ENCODE data around the gene TCF12. TPM values are rescaled to one million over a fixed set of nuclear protein-coding genes. Genes with fewer than 3 reads are reported as not detected.

The TCF12 gene
- total RNA-seq, 3 donors from 2014 or later (not counting 1 experiment from before 2014, with no cell fraction given), result 84.1 to 111 (median 107) TPM

GRCh38 chr15:57335293-57335715, 416.9 kb downstream of the TCF12 start:
- no peaks in the 10 kb centered on the region for H3K9me3 ChIP-seq (ENCODE audit: control insufficient read depth, insufficient read depth, low read length)
- no peak overlapping the region for H3K4me3 Mint-ChIP-seq
- H3K27me3 ChIP-seq (ENCODE audit: control insufficient read depth, insufficient read depth, low read length), result no peaks in the 10 kb centered on the region
- H3K27me3 Mint-ChIP-seq (ENCODE audit: low read depth in 2 of 2), result peaks cover 23 to 44% of the 10 kb centered on the region in 2 donors
- no peak overlapping the region for H3K27ac ChIP-seq (ENCODE audit: low read length)
- peaks cover 21 to 30% of the 10 kb centered on the region in 2 donors for H3K4me1 Mint-ChIP-seq
- H3K27ac Mint-ChIP-seq, result no peak overlapping the region
- TF ChIP-seq, protein P1, sequence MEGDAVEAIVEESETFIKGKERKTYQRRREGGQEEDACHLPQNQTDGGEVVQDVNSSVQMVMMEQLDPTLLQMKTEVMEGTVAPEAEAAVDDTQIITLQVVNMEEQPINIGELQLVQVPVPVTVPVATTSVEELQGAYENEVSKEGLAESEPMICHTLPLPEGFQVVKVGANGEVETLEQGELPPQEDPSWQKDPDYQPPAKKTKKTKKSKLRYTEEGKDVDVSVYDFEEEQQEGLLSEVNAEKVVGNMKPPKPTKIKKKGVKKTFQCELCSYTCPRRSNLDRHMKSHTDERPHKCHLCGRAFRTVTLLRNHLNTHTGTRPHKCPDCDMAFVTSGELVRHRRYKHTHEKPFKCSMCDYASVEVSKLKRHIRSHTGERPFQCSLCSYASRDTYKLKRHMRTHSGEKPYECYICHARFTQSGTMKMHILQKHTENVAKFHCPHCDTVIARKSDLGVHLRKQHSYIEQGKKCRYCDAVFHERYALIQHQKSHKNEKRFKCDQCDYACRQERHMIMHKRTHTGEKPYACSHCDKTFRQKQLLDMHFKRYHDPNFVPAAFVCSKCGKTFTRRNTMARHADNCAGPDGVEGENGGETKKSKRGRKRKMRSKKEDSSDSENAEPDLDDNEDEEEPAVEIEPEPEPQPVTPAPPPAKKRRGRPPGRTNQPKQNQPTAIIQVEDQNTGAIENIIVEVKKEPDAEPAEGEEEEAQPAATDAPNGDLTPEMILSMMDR (IDR thresholded peaks at IDR 0.05), result no peak
- intact Hi-C loops (cut with micrococcal nuclease), result no loop called here
- no peaks in the 10 kb centered on the region for H3K36me3 ChIP-seq (ENCODE audit: control insufficient read depth, insufficient read depth, low read length)
- peaks cover 2% of the 10 kb centered on the region for H3K4me1 ChIP-seq (ENCODE audit: control insufficient read depth, insufficient read depth, low read length)
- WGBS (ENCODE audit: insufficient coverage), result 70% methylated on average over 6 of the region's 6 CpGs
- H3K4me3 ChIP-seq (ENCODE audit: low read length), result no peak overlapping the region
- no peaks in the 10 kb centered on the region for H3K36me3 Mint-ChIP-seq
- DNase-seq (no peak), ATAC-seq (no peak)
- H3K9me3 Mint-ChIP-seq, result no peaks in the 10 kb centered on the region

- Histone ChIP-seq H3K4me1 (ENCODE audit: control insufficient read depth, insufficient read depth, low read length) (no peaks in the 10 kb centered on the region), H3K9me3 (ENCODE audit: control insufficient read depth, insufficient read depth, low read length) (no peaks in the 10 kb centered on the region), H3K36me3 (ENCODE audit: control insufficient read depth, insufficient read depth, low read length) (no peaks in the 10 kb centered on the region), H3K27me3 (ENCODE audit: control insufficient read depth, insufficient read depth, low read length) (no peaks in the 10 kb centered on the region), H3K27ac (ENCODE audit: low read length) (no peak overlapping the region), H3K4me3 (ENCODE audit: low read length) (no peak overlapping the region)
- Mint-ChIP-seq H3K36me3 (no peaks in the 10 kb centered on the region), H3K27ac (no peak overlapping the region), H3K9me3 (no peaks in the 10 kb centered on the region), H3K27me3 (ENCODE audit: low read depth in 2 of 2) (peaks cover 19 to 40% of the 10 kb centered on the region in 2 donors), H3K4me3 (no peak overlapping the region), H3K4me1 (peaks cover 17 to 25% of the 10 kb centered on the region in 2 donors)
- TF ChIP-seq, protein P1 (IDR thresholded peaks at IDR 0.05), result no peak
- intact Hi-C loops (cut with micrococcal nuclease), result no loop called here
- ATAC-seq (no peak), DNase-seq (no peak)
- 66% methylated on average over 7 of the region's 7 CpGs for WGBS (ENCODE audit: insufficient coverage)
Measured at GRCh38 chr15:57335719-57336118, 417.3 kb downstream of the TCF12 start.

GRCh38 chr15:57337868-57338411, 419.5 kb downstream of the TCF12 start:
- peaks cover 19 to 30% of the 10 kb centered on the region in 2 donors for H3K27me3 Mint-ChIP-seq (ENCODE audit: low read depth in 2 of 2)
- H3K27ac Mint-ChIP-seq, result no peak overlapping the region
- no peak overlapping the region for H3K27ac ChIP-seq (ENCODE audit: low read length)
- H3K4me1 ChIP-seq (ENCODE audit: control insufficient read depth, insufficient read depth, low read length), result no peaks in the 10 kb centered on the region
- no peaks in the 10 kb centered on the region for H3K9me3 ChIP-seq (ENCODE audit: control insufficient read depth, insufficient read depth, low read length)
- TF ChIP-seq, protein P1 (IDR thresholded peaks at IDR 0.05), result no peak
- H3K36me3 Mint-ChIP-seq, result no peaks in the 10 kb centered on the region
- 58% methylated on average over 14 of the region's 15 CpGs for WGBS (ENCODE audit: insufficient coverage)
- peaks cover 16 to 19% of the 10 kb centered on the region in 2 donors for H3K4me1 Mint-ChIP-seq
- DNase-seq (no peak), ATAC-seq (no peak)
- H3K4me3 ChIP-seq (ENCODE audit: low read length), result no peak overlapping the region
- H3K4me3 Mint-ChIP-seq, result no peak overlapping the region
- no peaks in the 10 kb centered on the region for H3K36me3 ChIP-seq (ENCODE audit: control insufficient read depth, insufficient read depth, low read length)
- H3K9me3 Mint-ChIP-seq, result no peaks in the 10 kb centered on the region
- H3K27me3 ChIP-seq (ENCODE audit: control insufficient read depth, insufficient read depth, low read length), result no peaks in the 10 kb centered on the region
- intact Hi-C loops (cut with micrococcal nuclease), result no loop called here

DNA sequence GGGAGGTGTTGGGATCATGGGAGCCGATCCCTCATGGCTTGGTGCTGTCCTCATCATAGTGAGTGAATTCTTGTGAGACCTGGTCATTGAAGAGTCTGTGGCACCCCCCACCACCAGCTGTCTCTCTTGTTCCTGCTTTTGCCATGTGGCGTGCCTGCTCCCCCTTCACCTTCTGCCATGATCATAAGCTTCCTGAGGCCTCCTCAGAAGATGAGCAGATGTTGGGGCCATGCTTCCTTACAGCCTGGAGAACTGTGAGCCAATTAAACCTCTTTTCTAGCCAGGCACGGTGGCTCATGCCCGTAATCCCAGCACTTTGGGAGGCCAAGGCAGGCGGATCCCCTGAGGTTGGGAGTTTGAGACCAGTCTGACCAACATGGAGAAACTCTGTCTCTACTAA, 420.9 kb downstream of the TCF12 start:
- H3K27ac Mint-ChIP-seq, result no peak overlapping the region
- ATAC-seq, result no peak
- Histone ChIP-seq H3K4me3 (ENCODE audit: low read length) (no peak overlapping the region), H3K4me1 (ENCODE audit: control insufficient read depth, insufficient read depth, low read length) (no peaks in the 10 kb centered on the region), H3K9me3 (ENCODE audit: control insufficient read depth, insufficient read depth, low read length) (no peaks in the 10 kb centered on the region), H3K36me3 (ENCODE audit: control insufficient read depth, insufficient read depth, low read length) (no peaks in the 10 kb centered on the region), H3K27ac (ENCODE audit: low read length) (no peak overlapping the region), H3K27me3 (ENCODE audit: control insufficient read depth, insufficient read depth, low read length) (no peaks in the 10 kb centered on the region)
- no peak overlapping the region for H3K4me3 Mint-ChIP-seq
- peaks cover 14 to 24% of the 10 kb centered on the region in 2 donors for H3K27me3 Mint-ChIP-seq (ENCODE audit: low read depth in 2 of 2)
- intact Hi-C loops (cut with micrococcal nuclease), result no loop called here
- peaks cover 4 to 7% of the 10 kb centered on the region in 2 donors for H3K4me1 Mint-ChIP-seq
- DNase-seq, result no peak
- no peaks in the 10 kb centered on the region for H3K9me3 Mint-ChIP-seq
- no peaks in the 10 kb centered on the region for H3K36me3 Mint-ChIP-seq
- TF ChIP-seq, protein P1 (IDR thresholded peaks at IDR 0.05), result no peak
- 91% methylated on average over 5 of the region's 5 CpGs for WGBS (ENCODE audit: insufficient coverage)
